Stimulated activated CD8-positive, alpha-beta memory T cell treated with anti-CD3 and anti-CD28 coated beads, Interleukin-7, amount 100 ng/mL, for 24 hours (primary cell): ENCODE results near the gene SNX18.

Source experiments
- DNase-seq: peaks from one replicate; pipeline ENCODE4 v3.0.0-alpha.2; 2020; ENCODE audit warnings: low read depth

The SNX18 gene

DNA sequence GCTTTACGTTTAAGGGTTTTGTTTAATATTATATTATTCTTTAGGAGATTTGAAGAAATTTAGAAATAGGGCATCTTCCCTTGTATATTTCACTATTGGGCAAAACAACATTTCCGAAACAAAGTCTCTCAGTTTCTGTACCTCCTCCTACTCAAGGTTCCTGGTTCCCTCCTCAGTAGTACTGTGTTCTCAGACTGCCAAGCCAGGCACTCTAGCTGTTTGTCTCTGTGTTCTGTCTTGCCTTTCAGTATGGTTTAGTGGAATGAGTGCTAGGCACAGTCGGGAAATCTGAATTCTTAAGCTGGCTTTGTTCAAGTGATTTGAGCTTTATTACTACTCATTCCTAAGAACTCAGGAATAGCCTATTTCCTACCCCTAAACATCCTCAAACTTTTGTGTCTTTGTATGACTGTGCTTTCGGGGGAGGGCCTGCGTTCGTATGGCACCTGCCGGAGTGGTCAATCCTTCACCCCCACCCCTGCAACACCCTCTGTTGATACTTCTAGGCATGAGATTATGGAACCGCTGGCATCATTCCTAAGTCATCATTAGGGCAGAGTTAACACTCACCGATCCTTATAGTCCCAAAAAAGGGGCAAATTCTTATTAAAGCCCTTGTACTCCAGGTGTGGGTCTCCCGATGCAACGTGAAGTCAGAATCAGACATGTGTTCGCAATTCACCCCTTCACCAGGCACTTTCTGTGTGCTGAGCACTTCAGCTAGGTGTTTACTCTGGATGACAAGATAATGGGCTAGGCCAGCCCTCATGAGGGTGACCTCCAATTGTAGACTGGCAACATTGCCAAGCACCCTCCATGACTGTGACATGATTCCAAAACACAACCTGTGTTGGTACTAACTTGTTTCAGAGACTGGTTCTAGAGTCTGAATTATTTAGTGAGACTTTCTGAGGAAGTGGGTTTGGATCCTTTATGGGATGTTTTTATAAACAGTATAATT lies 24.5 kb downstream of the SNX18 start:
- no peak for DNase-seq

DNA sequence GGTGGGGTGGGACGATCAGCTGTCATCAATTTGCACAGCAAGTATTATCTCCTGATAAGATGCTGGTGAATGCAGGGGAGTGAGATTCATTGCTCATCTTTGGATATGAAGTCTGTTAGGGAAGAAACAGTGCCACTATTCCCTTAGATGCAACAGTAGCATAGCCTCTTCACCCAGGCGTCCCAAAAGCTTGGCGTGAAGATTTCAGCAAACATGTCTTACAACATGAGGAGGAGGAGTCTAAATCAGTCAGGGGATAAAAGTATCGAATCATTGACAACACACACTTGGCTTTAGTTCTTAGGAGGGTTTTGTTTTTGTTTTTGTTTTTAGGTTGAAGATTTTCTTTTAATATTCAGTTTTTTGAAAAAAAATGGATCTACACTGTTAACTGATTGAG lies 26.5 kb downstream of the SNX18 start:
- DNase-seq: no peak

DNA sequence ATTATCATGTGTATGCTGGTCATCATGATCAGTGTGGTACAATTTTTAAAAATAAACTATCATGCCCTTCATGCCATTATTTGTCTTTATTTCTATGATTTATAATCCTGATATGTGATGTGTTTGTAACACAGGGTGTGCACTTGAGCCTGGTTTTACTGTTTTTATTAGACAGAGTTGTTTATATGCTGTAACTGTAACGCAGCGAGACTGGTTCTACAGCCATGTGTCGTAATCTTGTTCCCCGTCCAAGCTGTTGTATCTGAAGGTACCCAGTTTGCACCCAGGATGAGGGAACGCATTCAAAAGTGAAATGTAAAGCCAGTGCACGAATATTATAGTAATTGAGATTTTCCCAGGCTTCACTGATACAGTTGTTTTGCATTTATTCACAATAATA lies 28.2 kb downstream of the SNX18 start:
- no peak for DNase-seq

DNA sequence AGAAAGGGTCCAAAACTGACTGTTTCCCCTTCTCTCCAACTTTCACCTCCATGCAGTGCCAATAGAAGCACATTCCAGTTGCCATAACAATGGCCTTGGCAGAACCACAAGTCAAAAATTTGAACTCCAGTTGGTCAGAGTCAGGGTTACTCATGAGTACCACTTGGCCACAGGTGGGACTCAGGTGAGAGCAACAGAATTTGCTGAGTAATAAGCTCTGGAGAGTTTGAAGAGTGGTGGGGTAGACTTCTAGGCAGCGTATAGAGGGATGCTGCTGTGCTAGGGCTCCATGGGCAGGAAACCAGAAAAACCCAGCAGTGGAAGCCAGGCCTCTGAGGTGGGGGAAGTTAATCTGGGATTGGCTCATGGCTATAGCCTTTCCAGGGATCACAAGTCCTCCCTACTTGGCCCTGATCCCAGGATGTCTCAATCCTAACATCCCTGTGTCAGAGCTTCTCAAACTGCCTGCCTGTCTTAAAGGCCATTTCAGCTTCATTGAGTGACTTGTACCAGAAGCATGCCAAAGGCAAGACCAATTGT lies 30.2 kb downstream of the SNX18 start:
- DNase-seq: no peak

DNA sequence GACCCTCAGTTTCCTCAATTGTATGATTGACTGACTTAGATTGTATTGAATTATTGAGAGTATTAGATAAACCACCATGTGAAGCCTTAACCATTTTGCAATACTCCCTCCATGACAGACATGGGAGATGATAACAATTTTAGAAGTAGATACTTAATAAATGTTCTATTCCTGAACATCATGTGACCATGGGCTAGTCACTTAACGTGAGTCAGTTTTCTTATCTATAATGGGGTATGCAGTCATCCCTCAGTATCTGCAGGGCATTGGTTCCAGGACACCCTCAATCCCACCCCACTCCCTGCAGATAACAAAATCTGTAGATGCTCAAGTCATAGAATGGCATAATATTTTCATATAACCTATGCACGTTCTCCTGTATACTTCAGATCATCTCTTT lies 31.0 kb downstream of the SNX18 start:
- no peak for DNase-seq

DNA sequence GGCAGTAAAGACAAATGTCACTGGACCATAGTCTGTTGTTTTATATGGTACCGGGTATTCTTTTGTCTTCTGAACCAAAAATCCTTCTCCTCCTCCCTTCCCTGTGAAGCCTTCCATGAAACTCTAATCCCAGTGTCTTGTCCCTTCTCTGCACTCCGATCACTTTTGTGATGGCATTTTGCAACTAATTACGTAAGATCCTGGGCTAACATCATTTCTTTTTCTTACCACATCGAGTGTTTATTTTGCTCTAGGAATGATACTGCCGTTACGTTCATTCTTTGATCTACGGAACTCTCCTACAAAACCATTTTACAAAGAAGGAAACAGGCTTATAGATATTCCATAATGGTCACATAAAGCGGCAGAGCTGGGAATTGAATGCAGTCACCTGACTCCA lies 33.7 kb downstream of the SNX18 start:
- no peak for DNase-seq

DNA sequence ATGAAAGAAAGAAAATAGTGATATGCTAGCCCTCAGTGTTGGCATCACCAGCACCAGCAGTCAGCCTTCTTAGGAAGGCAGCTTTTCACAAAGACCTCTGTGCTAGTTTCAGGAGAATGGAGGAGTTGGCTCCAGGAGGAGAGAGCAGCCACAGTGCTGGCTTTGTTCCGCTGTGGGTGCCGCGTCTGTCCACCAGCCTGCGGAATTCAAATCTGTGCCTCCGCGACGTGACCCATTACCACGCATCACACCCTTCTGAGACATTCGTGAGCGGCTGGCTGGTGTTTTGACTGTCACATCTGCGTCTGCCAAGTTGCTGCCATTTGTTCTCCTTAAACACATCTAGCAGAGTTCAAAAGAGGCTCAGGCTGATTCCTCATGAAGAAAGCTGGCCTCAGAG lies 34.4 kb downstream of the SNX18 start:
- DNase-seq: no peak

DNA sequence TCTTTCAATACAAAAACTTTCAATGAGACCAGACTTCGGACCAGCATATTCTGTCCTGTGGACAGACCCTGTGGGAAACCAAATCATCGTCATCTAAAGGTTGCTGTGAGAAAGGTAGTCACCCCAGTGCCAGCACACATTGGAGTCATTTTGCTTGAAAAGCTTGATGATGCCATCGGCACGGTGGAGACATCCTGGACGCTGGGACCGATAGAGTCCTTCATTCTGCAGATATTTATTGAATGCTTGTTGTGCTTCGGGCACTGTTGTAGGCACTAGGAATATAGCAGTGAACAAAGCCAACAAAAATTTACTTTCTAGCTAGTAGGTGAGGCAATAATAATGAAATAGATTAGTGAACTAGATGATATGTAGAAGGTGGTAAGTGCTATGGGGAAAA lies 34.9 kb downstream of the SNX18 start:
- DNase-seq: no peak

DNA sequence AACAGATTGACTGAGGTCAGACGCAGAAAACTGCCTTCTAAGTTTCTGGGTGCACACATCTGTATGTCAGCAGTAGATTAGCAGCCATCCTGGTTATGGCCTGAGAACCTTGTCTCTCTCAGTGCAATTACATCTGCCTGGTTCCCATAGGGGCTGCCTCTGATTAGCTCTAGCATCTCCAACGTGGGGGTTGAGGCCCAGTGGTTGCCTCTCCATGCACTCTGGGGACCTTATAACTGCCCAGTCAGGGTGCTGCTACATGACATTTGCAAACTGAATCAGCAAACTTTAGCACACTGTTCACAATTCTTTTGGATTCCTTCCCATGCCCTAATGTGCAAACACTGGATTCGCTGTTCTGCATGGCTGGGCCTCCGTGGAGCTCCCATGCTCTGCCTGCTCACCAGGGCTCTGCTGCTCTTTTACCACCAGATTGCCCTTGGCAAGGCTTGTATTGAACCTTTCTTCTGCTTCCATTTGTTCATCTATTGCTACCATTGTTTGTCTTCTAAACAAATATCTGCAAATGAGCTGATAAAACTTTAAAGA lies 36.2 kb downstream of the SNX18 start:
- DNase-seq: no peak

DNA sequence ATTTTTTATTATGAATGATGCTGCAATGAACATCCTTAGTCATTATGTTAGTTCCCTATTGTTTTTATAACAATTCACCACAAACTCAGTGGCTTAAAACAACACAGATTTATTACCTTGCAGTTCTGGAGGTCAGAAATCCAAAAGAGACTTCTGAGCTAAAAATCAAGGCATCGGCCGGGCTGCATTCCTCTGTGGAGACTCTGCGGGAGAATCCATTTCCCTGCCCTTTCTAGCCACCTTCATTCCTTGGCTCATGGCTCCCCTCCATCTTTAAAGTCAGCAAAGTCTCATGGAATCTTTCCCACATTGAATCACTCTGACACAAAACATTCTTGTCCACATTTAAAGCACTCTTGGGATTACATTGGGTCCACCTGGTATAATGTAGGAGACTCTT lies 38.6 kb downstream of the SNX18 start:
- DNase-seq: no peak

DNA sequence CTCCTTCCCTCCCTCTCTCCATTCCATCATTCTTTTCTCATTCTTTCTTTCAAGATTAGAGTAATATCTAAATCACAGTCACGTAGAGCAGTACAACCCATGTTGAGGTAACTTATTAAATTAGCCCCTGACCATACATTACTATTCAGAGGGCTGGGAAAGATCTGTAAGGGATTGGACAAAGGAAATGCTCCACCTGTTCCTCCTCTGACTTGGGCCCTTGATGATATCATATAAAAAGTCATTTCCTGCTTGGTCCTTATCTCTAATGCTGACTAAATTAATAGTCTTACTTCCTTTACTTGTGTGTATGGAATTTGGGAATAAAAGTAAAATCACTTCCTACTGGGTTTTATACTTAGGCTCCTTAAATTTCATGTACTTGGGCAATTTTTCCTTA lies 40.8 kb downstream of the SNX18 start:
- no peak for DNase-seq

DNA sequence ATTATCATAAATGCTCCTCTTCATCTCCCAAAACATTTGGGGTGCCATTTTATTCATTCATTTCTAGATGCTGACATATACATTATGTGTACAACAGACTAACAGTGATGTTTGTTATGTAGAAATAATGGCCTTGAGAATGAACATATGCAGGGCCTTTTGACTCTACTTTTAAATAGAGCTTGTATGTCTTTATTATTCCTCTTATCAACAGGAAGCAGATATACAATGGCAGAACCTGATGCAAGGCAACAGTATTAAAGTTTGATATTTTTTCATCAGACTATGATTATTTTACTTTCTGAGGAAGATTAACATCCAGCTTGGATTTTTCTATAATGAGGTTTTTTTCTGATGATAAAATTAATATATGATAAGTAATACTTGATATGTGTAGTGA lies 44.1 kb downstream of the SNX18 start:
- DNase-seq: no peak

DNA sequence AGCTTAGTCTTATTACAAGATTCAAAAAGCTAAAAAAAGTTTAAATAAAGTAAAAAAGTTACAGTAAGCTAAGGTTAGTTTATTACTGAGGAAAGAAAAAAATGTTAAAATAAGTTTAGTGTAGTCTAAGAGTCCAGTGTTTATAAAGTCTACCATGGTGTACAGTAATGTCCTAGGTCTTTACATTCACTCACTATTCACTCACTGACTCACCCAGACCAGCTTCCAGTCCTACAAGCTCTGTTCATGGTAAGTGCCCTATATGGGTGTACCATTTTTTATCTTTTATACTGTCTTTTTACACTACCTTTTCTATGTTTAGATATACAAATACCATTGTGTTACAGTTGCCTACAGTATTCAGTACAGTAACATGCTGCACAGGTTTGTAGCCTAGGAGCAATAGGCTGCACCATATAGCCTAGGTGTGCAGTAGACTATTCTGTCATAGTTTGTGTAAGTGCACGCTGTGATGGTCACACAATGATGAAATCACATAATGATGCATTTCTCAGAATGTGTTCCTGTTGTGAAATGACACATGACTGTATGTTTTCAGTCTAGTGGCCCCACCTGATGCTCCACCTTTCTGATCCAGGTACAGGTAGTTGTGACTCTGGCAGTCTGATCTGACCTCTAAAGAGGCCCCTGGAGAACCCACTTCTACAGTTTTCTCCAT lies 45.7 kb downstream of the SNX18 start:
- no peak for DNase-seq

DNA sequence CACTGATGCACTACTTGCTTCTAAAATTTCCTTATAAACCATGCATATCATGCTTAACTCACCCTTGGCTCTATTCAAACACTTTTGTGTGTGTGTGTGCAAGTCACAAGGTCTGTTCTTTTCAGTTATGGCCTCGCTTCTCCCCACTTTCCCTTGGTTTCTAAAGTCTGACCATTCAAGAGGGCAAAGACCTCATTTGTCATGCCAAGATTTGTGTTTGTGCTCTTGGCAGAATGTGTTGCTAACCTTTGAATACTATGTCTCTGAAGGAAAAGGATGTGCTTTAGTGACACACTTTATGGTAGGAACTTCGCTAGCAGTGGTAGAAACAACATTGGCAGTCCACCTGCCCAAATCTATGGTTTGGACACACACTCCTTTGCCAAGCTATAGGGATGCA lies 50.4 kb downstream of the SNX18 start:
- no peak for DNase-seq

DNA sequence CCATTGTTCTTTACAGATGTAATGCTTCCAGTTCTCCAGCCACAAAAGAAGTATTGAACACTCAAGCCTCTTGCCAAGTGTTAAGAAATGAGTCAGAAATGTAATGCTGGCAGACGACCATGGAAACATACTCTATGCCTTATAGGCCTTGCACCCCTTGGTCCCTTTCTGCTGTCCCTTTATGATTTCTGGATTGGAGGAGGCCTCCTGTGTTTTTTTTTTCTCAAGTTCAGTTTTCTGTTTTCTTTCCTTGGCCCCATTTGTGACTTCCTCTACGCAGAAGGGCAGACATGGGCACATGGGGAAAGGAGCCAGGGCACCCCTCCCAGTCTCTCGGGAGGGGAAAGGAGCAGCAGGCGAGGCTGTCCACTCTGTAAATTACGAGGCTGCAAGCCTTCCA lies 53.4 kb downstream of the SNX18 start:
- no peak for DNase-seq

DNA sequence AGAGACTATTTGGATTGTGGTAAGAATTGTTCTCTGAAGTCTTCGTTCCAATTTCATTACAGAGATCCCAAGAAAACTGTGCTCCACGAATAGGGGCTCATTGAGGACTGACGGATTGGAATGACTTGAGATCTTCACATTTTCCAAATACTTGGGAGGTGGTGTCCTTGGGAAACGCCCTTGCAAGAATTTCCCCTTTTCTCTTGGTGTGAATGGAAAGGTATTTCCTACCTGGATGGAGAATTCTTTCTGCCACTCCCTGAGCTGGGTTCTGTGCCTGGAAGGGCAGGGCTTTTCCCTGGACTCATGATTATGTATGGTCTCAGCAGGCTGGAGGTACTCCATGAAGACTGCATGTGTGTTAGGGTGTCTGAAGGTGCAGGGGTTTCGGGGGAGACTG lies 53.9 kb downstream of the SNX18 start:
- no peak for DNase-seq

DNA sequence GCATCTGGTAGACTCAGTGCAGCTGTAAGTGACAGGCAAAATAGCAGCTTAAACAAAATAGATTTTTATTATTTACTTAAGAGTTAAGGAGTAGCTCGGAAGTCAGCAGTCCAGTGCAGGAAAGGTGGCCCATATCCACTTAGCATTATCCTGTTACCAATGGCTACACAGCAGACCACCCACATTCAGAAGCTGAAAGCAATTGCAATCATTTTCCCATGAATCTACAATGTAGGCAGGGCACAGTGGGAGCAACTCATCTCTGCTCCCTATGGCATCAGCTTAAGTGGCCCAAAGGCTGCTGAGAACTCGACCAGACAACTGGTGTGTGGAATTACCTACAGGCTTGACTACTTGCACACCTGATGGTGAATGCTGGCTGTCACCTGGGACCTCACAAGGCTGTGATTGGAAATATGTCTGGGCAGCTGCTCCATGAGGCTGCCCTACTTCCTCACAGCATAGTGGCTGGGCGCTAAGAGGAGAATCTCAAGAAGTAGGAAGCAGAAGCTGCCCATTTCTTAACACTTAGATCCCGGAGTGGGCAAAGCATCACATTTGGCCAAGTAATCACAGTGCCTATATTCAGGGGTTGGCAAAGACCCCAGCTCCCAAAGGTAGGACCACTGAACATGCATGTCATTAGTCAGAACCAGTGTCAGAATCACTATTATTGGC lies 56.4 kb downstream of the SNX18 start:
- no peak for DNase-seq

DNA sequence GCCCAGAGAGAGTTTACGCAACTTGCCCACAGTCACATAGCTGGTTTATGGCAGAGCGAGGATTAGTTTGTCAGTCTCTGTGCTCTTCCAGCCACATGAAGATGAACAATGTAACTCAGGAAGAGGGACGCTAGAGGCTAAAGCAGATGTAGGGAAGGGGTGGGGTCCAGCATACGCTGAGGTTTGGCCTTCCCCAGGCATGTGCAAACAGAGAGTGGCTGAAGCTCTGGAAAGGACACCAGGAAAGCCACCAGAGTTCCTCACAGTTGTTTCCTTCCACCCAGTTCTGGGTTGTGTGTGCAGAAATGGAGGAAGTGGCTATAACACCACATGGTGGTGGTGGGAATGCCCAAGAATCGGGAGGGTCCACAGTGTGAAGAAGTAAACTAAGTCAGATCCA lies 60.0 kb downstream of the SNX18 start:
- DNase-seq: no peak

DNA sequence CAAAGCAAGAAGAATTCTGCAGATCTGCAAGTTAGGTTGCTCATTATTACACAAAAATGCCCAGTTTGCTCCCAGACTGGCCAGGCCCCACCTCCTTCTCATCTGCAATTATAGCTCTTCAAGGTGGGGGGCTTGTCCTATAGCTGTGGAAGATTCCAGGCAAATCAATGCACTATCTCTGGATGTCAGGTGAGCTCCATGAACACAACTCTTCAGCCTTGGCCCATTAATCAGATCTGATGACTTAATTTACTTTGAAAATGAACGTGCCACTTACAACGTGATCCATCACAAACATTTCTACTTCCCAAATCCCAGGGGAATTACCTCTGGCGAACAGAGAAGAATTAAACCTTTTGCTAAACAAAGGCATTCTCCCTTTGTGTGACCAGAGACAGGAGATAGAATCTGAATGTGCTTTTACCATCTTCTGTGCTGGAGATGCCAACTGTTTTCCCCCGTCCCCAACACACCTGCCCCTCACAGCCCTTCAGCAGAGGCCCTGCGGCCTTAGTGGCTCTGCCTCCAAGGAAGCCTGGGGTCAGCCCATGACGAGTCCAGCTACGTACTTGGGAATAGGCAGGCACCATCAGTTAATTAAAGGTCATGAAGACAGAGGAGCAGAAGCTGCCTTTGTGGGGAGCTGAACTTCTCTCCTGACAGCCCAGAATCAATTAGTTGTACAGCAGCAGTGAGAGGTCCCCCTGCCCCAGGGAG lies 60.5 kb downstream of the SNX18 start:
- DNase-seq: no peak

DNA sequence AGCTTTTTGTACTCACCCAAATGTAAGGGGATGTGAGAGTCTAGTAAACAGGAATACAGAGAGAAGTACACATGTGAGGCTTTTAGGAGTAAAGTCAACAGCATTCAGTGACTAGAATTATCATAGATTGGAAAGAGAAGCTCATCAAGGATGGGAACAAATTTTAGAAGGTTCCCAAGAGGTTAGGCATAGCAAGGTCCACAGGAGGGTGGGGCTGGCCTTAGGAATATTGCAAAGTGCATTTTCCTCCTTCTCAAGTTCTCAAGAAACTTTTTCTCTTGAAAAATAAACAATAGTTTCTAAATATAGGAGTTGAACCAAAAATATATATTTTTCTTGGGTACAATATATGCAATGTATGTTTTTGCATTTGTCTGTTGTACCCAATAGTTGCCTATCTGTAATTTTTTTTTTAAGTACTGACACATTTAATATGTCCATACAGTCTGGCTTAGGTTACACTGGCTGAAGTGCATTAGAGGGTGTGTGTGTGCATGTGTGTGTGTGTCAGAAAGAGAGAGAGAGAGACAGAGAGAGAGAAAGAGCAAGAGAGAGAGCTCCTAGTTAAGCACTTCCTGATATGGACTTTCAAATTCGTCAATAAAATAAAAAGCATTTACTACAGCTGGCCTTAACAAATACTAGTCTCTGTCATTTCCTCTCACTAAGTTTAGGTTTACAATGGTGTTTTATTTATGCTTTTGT lies 62.2 kb downstream of the SNX18 start:
- no peak for DNase-seq
